Adipocyte (in vitro differentiated cells): ENCODE measurements around the gene GIMAP4.
"Not testable (repeated sequence)": the region's sequence is repeated elsewhere in the genome, so short reads cannot be mapped to it uniquely, and the experiment has no call there.

Experiments
- DNase-seq: peaks from one replicate; pipeline ENCODE4 v3.0.0-alpha.2; 2015; ENCODE audit warnings: low read depth
- H3K27me3 ChIP-seq: replicated peaks from 2 replicates; pipeline ENCODE4 v1.7.0; 2013; ENCODE audit warnings: mild to moderate bottlenecking, low read length, moderate library complexity; ENCODE audit not compliant: control insufficient read depth, insufficient read depth
- H3K36me3 ChIP-seq: 2 replicates; pipeline ENCODE4 v1.7.0; 2013; ENCODE audit warnings: low read length, mild to moderate bottlenecking, moderate library complexity; ENCODE audit not compliant: control insufficient read depth, insufficient read depth, severe bottlenecking
- H3K4me1 ChIP-seq: 2 replicates; pipeline ENCODE4 v1.7.0; 2013; ENCODE audit warnings: mild to moderate bottlenecking, low read length, moderate library complexity; ENCODE audit not compliant: control insufficient read depth, insufficient read depth
- H3K4me3 ChIP-seq: 2 replicates; pipeline ENCODE4 v1.7.0; 2013; ENCODE audit warnings: mild to moderate bottlenecking, low read length, moderate library complexity
- H3K9ac ChIP-seq: 2 replicates; pipeline ENCODE4 v1.7.0; 2013; ENCODE audit warnings: mild to moderate bottlenecking, low read length, moderate library complexity
- H3K9me3 ChIP-seq: 2 replicates; pipeline ENCODE4 v1.7.0; 2013; ENCODE audit warnings: mild to moderate bottlenecking, low read length, moderate library complexity; ENCODE audit not compliant: control insufficient read depth

Gene GIMAP4

GRCh38 chr7:150585199-150585598, 18.0 kb downstream of the GIMAP4 start:
- Histone ChIP-seq H3K27me3 (no peaks in the 10 kb centered on the region), H3K9ac (no peak overlapping the region), H3K4me3 (no peak overlapping the region), H3K4me1 (no peaks in the 10 kb centered on the region), H3K9me3 (peaks cover 5% of the 10 kb centered on the region), H3K36me3 (no peaks in the 10 kb centered on the region)
- DNase-seq, result no peak

DNA sequence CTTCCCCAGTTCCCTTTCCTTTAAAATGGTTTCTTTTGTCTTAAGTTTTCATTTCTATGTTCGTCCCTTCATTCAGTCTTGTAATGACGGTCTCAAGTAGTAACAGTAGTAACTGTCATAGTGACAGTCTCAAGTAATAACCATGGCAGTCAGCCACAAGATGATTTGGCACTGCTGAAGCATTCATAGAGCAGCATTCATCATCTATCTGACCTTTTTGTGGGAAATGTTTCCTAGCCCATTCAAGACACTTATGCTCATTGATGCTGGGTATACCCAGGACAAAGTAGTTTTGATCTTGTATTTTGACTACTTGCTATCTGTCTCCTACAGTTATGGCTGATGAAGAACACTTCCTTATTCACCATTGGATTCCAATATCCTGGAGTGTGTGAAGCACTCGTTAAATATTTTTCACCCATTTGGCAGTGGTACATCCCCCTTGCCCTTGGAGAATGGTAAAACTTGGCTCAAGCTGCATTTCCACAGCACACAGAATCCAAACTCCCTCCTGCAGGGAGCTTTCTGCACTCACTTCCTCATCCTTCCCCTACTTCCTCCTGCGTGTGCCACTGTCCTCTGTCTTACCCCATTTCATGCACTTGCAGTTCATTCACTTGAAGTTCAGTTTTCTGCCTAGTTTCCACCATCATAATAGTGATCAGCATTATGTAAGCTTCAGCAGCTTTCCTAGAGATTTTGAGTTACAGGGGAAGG, 19.0 kb downstream of the GIMAP4 start:
- H3K27me3 ChIP-seq, result no peaks in the 10 kb centered on the region
- no peak for DNase-seq
- no peaks in the 10 kb centered on the region for H3K36me3 ChIP-seq
- H3K4me1 ChIP-seq, result no peaks in the 10 kb centered on the region
- H3K9me3 ChIP-seq, result peaks cover under 1% of the 10 kb centered on the region
- no peak overlapping the region for H3K9ac ChIP-seq
- no peak overlapping the region for H3K4me3 ChIP-seq

DNA sequence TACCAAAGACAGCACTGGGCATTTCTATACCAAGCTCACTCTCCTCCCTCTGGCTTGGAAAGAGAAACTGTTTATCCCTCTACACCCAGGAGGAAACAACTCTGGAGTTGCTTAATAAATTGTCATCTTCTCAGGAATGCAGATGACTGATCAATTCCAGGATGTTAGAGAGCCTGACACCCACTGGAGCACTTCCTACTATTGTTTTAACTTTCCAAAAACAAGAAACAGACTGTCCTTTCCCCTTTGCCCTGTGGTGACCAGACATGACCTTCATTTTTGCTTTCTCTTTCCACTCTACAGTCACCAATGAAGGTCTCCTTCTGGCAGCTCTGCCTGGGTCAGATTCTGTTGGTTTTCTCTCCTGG, 19.6 kb downstream of the GIMAP4 start:
- Histone ChIP-seq H3K27me3 (no peaks in the 10 kb centered on the region), H3K4me1 (no peaks in the 10 kb centered on the region), H3K36me3 (no peaks in the 10 kb centered on the region), H3K9ac (no peak overlapping the region), H3K9me3 (peaks cover 4% of the 10 kb centered on the region), H3K4me3 (no peak overlapping the region)
- no peak for DNase-seq

GRCh38 chr7:150587551-150587950, 20.4 kb downstream of the GIMAP4 start:
- no peak overlapping the region for H3K4me3 ChIP-seq
- no peak overlapping the region for H3K9ac ChIP-seq
- peaks cover 6% of the 10 kb centered on the region for H3K9me3 ChIP-seq
- no peaks in the 10 kb centered on the region for H3K27me3 ChIP-seq
- no peaks in the 10 kb centered on the region for H3K36me3 ChIP-seq
- no peaks in the 10 kb centered on the region for H3K4me1 ChIP-seq
- DNase-seq, result no peak

DNA sequence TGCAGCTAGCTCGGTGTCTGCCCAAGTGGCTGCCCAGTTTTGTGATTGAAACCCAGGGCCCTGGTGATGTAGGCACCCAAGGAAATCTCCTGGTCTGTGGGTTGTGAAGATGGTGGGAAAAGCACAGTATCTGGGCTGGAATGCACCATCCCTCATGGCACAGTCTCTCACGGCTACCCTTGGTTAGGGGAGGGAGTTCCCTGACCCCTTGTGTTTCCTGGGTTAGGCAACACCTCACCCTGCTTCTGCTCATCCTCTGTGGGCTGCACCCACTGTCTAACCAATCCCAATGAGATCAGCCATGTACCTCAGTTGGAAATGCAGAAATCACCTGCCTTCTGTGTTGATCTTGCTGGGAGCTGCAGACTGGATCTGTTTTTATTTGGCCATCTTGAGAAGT, 27.6 kb downstream of the GIMAP4 start:
- Histone ChIP-seq H3K4me1 (no peaks in the 10 kb centered on the region), H3K27me3 (no peaks in the 10 kb centered on the region), H3K4me3 (no peak overlapping the region), H3K36me3 (no peaks in the 10 kb centered on the region), H3K9me3 (peaks cover 14% of the 10 kb centered on the region), H3K9ac (no peak overlapping the region)
- no peak for DNase-seq

GRCh38 chr7:150595361-150595760, 28.2 kb downstream of the GIMAP4 start:
- DNase-seq, result no peak
- peaks cover 14% of the 10 kb centered on the region for H3K9me3 ChIP-seq

GRCh38 chr7:150603600-150603999, 36.4 kb downstream of the GIMAP4 start:
- H3K27me3 ChIP-seq, H3K9ac ChIP-seq, H3K4me3 ChIP-seq, H3K9me3 ChIP-seq, H3K4me1 ChIP-seq, DNase-seq, H3K36me3 ChIP-seq: not testable (repeated sequence)

More at GRCh38 chr7:150595361-150595760, 28.2 kb downstream of the GIMAP4 start:
- Histone ChIP-seq H3K9ac (no peak overlapping the region), H3K4me1 (no peaks in the 10 kb centered on the region), H3K36me3 (no peaks in the 10 kb centered on the region), H3K4me3 (no peak overlapping the region), H3K27me3 (no peaks in the 10 kb centered on the region)

- DNase-seq, result no peak
- H3K4me3 ChIP-seq, result no peak overlapping the region
- H3K27me3 ChIP-seq, result no peaks in the 10 kb centered on the region
- no peaks in the 10 kb centered on the region for H3K4me1 ChIP-seq
- no peak overlapping the region for H3K9ac ChIP-seq
- no peaks in the 10 kb centered on the region for H3K36me3 ChIP-seq
- no peaks in the 10 kb centered on the region for H3K9me3 ChIP-seq
Measured at GRCh38 chr7:150610233-150610632, 43.0 kb downstream of the GIMAP4 start.

DNA sequence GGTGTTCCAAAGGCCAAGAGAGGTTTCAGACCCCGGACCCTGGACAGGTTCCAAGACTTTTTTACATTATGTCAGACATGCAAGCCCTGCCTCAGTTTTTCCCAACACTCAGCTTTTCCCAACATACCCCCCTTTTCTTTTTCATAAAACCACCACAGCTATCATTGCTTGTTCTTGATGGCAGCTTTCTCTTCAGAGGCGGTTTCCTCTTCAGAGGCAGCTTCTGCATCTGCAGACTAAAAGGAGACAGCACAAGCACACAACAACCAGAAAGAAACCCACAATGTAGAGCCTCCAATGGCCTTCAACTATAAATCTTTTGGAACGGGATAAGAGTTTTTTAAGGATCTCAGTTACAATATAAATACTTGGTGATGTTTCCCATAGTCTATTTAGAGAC, 45.7 kb downstream of the GIMAP4 start:
- H3K9me3 ChIP-seq, result no peaks in the 10 kb centered on the region
- H3K36me3 ChIP-seq, result no peaks in the 10 kb centered on the region
- no peaks in the 10 kb centered on the region for H3K27me3 ChIP-seq
- no peak overlapping the region for H3K9ac ChIP-seq
- H3K4me1 ChIP-seq, result no peaks in the 10 kb centered on the region
- DNase-seq, result no peak
- no peak overlapping the region for H3K4me3 ChIP-seq

DNA sequence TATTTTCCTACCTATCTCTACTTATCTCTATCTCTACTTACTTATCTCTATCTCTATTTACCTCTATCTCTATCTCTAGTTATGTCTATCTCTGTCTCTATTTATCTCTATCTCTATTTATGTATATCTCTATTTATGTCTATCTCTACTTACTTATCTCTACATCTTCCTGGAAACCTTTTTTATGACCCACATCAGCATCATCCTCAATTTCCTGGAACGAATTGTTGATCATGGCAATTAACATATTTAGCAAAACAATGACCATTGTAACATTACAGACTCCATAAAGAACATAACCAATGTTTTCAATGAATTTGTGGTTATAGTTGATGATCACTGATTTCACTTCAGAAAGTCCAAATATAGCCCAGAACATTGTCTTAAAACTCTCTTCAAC, 46.7 kb downstream of the GIMAP4 start:
- Histone ChIP-seq H3K9ac (no peak overlapping the region), H3K9me3 (no peaks in the 10 kb centered on the region), H3K36me3 (no peaks in the 10 kb centered on the region), H3K4me3 (no peak overlapping the region), H3K27me3 (no peaks in the 10 kb centered on the region), H3K4me1 (no peaks in the 10 kb centered on the region)
- DNase-seq, result no peak

GRCh38 chr7:150614426-150614825, 47.2 kb downstream of the GIMAP4 start:
- not testable (repeated sequence) for H3K4me3 ChIP-seq, DNase-seq, H3K9me3 ChIP-seq, H3K36me3 ChIP-seq, H3K4me1 ChIP-seq, H3K9ac ChIP-seq, H3K27me3 ChIP-seq

DNA sequence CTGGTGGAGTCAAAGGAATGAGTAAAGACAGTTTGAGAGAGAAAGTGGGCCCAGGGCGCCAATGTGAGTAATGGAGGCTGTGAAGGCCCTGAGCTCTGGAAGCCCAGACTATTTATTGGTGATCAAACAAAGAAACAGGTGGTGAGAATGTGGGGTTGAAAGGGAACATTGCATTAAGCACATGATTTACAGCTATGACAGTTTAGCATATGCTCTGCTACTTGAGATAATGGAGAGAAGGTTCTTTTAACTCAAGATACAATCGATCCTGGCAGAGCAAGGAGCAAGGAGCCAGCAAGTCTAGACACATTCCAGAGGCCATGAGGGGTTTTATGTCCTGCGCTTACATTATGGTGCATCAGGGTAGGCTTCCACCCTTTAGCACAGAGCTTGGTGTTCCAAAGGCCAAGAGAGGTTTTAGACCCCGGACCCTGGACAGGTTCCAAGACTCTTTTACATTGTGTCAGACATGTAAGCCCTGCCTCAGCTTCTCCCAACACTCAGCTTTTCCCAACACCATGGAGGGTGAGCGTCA, 48.1 kb downstream of the GIMAP4 start:
- not testable (repeated sequence) for H3K9ac ChIP-seq, H3K4me1 ChIP-seq, H3K4me3 ChIP-seq, H3K9me3 ChIP-seq, DNase-seq, H3K36me3 ChIP-seq, H3K27me3 ChIP-seq
